Head of caudate nucleus (tissue), 42 donors: ENCODE data around the gene GRIN2A.
"Not testable (repeated sequence)": the region's sequence is repeated elsewhere in the genome, so short reads cannot be mapped to it uniquely, and the experiment has no call there.

Experiments
- DNase-seq, 42 donors: peaks; one replicate each; pipeline versions ENCODE4 v3.0.0 to v3.0.0-alpha.2; 2020 to 2021; ENCODE audit warnings: mixed read lengths in 7 of 42
- intact Hi-C: fragments of 100-400 bp; cut with DNase I; formaldehyde crosslinking; loops from one replicate; pipeline ENCODE4 v1.15.0; 2022

Gene GRIN2A

GRCh38 chr16:9909072-9909825 lies 273.0 kb downstream of the GRIN2A start:
- intact Hi-C loops: no loop called here

GRCh38 chr16:9908613-9909012 lies 273.6 kb downstream of the GRIN2A start:
- intact Hi-C loops: no loop called here
- peak in 22 of 42 donors; percentile 10 to 65 (median 20) for DNase-seq

More at GRCh38 chr16:9909072-9909825, 273.0 kb downstream of the GRIN2A start:
- no peak for DNase-seq

- intact Hi-C loops: no loop called here
- no peak for DNase-seq
Measured at GRCh38 chr16:9907752-9908151, 274.5 kb downstream of the GRIN2A start.

- DNase-seq: no peak
- intact Hi-C loops: no loop called here
Measured at GRCh38 chr16:9906218-9906617, 276.0 kb downstream of the GRIN2A start.

- DNase-seq: no peak
- intact Hi-C loops: no loop called here
Measured at GRCh38 chr16:9904526-9904925, 277.7 kb downstream of the GRIN2A start.

- intact Hi-C loops: no loop called here
- DNase-seq: no peak
Measured at GRCh38 chr16:9900576-9900975, 281.7 kb downstream of the GRIN2A start.

- intact Hi-C loops: no loop called here
- DNase-seq: no peak
Measured at GRCh38 chr16:9898555-9898954, 283.7 kb downstream of the GRIN2A start.

- no peak for DNase-seq
- intact Hi-C loops: no loop called here
Measured at GRCh38 chr16:9898124-9898523, 284.1 kb downstream of the GRIN2A start.

- DNase-seq: no peak
- intact Hi-C loops: no loop called here
Measured at GRCh38 chr16:9895817-9896216, 286.4 kb downstream of the GRIN2A start.

GRCh38 chr16:9885876-9886275 lies 296.4 kb downstream of the GRIN2A start:
- peak in 3 of 42 donors; percentile 7 to 37 (median 23) for DNase-seq

GRCh38 chr16:9885467-9885866 lies 296.8 kb downstream of the GRIN2A start:
- DNase-seq: peak in 3 of 42 donors; percentile 26 to 49 (median 34)
- intact Hi-C loops: no loop called here

More at GRCh38 chr16:9885876-9886275, 296.4 kb downstream of the GRIN2A start:
- intact Hi-C loops: no loop called here

- DNase-seq, intact Hi-C loops: not testable (repeated sequence)
Measured at GRCh38 chr16:9875981-9876380, 306.2 kb downstream of the GRIN2A start.

GRCh38 chr16:9874219-9874618 lies 308.0 kb downstream of the GRIN2A start:
- DNase-seq: peak in 1 of 42 donors; percentile 9
- intact Hi-C loops: no loop called here

- intact Hi-C loops: no loop called here
- peak in 37 of 42 donors; percentile 12 to 80 (median 47) for DNase-seq
Measured at GRCh38 chr16:9870962-9871361, 311.3 kb downstream of the GRIN2A start.

GRCh38 chr16:9869776-9870175 lies 312.5 kb downstream of the GRIN2A start:
- intact Hi-C loops: no loop called here
- no peak for DNase-seq

GRCh38 chr16:9868606-9869149 lies 313.6 kb downstream of the GRIN2A start:
- DNase-seq: no peak
- intact Hi-C loops: no loop called here

- no peak for DNase-seq
- intact Hi-C loops: no loop called here
Measured at GRCh38 chr16:9867176-9867575, 315.1 kb downstream of the GRIN2A start.

GRCh38 chr16:9864461-9864860 lies 317.8 kb downstream of the GRIN2A start:
- DNase-seq: no peak
- intact Hi-C loops: no loop called here

GRCh38 chr16:9862327-9862726 lies 319.9 kb downstream of the GRIN2A start:
- intact Hi-C loops: no loop called here
- DNase-seq: no peak

GRCh38 chr16:9860876-9861275 lies 321.4 kb downstream of the GRIN2A start:
- no peak for DNase-seq
- intact Hi-C loops: no loop called here
